ENCODE measurements around the gene NKX1-2.

NKX1-2 gene

DNA sequence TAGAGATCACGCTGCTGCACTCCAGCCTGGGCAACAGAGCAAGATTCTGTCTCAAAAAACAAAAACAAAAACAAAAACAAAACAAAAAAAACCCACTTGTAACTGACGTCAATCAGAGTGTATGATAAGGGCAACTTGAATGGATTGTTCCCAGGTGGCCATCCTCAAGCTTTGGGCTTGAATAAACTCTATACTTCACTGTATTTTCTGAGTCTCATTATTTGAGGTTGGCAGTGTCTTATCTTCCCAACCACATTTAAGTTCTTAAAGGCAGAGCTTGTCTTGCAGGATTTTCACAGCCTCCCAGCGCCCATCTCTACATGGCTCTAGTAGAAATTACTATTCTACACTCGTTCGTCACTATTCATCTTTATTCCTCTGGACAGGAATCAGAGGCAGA is 26.0 kb downstream of the NKX1-2 start:
- intact Hi-C loops (cut with DNase I), result no loop called here
- no peak for DNase-seq

DNA sequence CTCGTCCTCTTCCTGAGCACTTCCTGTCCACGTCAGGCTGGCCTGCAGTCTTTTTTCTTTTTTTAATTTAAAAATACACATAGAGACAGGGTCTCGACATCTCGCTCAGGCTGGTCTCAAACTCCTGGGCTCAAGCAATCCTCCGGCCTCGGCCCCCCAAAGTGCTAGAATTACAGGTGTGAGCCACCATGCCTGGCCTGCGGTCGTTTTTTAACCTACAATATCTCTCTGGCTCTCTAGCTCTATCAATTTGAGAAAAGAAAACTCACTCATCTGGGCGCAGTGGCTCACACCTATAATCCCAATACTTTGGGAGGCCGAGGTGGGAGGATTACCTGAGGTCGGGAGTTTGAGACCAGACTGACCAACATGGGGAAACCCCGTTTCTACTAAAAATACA is 27.1 kb downstream of the NKX1-2 start:
- DNase-seq, result no peak
- intact Hi-C loops (cut with DNase I), result no loop called here

DNA sequence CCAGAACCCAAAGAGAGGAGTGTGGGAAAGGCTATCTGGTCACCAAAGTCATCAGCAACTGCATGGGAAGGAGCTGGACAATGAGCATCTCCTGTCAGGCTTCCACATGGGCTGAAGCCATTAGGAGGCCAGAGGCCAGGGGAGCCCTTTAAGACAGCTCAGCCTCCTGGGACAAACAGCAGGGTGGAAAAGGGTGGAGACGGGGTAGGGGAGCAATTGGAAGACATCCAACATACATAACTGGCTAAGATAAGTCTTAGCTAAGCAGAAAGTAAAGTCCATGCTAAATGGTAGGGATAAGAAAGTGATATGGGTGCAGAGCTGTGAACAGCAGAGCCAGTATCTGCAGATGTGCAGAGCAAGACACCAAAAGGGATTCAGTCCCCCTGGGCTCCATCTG is 29.6 kb downstream of the NKX1-2 start:
- DNase-seq, result no peak
- intact Hi-C loops (cut with DNase I), result no loop called here

DNA sequence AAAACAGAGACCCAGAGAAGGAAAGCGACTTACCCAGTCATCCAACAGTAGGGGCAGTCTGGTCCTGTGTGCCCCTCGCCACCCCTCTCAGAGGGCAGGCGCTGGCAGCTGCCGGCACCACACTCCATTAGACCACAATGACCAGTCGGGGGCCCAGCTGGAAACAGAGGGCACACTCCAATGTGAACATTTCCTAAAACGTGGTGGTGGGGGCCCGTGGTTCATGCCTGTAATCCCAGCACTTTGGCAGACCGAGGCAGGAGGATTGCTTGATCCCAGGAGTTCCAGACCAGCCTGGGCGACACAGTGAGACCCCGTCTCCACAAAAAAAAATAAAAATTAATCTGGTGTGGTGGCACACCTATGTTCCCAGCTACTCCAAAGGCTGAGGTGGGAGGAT is 30.2 kb downstream of the NKX1-2 start:
- intact Hi-C loops (cut with DNase I), result no loop called here
- DNase-seq, result peak in 4 of 42 donors; percentile 13 to 26 (median 20)

DNA sequence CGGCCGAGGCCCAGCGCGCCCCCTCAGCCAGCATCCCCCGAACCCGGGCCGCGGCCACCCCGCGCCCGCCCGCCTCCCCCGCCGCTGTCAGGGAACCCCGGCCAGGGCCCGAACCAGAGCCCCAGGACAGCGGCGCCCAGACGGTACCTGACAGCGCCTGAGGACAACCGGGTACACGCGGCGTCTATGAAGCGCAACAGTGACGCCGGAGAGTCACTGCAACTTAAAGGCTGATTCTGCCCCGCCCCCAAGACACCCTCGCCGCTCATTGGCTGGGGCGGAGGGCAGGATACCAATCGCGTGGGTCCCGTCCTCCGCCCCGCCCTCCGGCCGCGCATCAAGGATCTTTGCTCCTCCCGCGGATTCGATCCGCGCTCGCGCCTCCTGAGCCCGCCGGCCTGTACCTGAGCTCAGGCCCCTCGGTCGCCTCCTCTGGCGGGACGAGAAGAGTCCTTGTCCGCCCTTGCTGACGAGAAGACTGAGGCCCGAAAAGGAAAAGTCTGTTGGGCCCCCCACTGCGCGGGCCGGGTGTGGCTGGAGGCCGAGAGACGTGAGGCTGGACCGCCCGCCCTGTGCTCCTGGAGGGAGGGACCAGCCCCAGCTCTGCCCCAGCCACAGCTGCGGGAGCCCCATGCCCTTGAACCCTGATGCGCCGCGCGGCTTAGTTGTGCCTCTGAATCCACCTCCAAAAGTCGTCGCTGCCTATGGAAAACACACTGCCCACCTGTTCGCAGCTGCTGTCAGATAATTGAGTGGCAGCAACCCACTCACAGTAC is 30.9 kb downstream of the NKX1-2 start, which contains the start of gene OAT:
TSS of gene OAT (minus strand) at position 198 of the 776 bp plus-strand sequence. CDS start 6,752 bp downstream, outside the sequence.
- intact Hi-C loops (cut with DNase I), result no loop called here
- DNase-seq, result peak; percentile 97 to 99 (median 98)

DNA sequence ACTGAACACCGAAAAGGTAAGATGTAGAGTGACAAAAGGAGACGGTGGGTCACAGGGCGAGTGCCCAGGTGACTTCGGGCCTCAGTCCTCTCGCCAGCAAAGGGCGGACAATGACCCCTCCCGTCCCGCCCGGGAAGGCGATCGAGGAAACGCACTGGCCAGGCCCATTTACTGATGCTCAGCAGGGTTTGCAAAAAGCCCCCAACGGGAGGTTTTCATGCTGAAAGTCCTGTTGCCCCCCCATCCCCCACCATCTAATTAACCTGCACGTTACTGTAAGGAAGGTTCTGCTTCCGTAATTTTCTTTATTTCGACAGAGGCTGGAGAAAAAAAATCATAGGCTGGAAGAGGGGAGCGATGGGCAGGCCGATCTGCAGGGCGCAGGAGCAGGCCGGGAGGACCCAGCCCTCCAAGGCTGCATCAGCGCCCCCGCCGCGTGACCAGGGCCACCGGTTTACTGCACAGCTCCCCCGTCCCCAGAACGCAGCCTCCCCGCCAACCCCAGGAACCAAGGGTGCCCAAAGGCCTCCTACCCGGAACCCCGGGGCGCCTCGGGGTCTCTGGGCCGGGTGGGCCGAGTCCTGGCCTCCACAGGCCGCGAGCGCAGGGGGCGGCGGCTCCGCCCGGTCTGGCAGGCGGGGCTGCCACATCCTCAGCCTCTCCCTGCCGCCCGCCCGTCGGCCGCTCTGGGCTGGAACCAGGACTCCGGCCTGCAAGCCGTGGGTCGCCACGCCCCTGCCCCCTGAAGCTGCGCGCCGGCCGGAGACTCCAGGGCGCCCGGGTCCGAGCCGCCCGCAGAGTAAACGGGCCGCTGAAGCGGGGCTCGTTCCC is 31.7 kb downstream of the NKX1-2 start:
- intact Hi-C loops (cut with DNase I), result no loop called here
- peak; percentile 37 to 84 (median 70) for DNase-seq

DNA sequence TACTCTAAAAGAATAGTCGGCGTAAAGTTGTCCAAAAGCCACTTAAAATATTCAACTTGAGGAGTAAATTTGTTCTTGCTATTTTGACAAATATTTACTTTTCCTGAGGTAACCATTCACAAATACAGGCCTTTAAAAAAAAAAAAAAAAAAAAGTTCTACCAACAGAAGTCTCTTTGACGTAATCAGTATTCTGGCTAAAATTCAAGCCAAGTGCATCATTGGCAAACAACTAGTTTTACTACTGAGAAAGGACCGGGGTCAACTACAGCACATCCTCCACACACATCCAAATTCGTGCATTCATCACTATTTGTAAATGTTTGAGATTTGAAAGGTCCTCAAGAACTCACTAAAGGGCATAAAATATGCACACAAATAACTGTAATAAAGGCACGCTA is 33.1 kb downstream of the NKX1-2 start:
- intact Hi-C loops (cut with DNase I), result no loop called here
- DNase-seq, result peak in 1 of 42 donors; percentile 1

DNA sequence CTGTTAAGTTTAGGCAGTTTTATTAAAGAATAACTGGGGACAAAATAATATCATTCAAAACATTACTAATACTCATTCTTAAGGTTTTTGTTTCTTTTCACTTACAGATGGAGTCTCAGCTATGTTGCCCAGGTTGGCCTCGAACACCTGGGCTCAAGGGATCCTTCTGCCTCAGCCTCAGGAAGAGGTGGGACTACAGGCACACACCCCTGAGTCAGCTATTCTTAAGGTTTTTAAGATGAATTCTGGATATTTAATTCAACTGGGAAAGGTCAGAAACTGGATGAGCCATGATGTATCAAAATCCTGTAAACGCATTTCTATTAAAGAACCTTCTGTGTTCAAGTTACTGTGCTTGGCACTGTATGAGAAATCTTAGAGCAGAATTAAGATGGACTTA is 34.6 kb downstream of the NKX1-2 start:
- DNase-seq, result peak in 2 of 42 donors; percentile 5 to 23
- intact Hi-C loops (cut with DNase I), result no loop called here

- DNase-seq, result peak in 1 of 42 donors; percentile 13
- intact Hi-C loops (cut with DNase I), result no loop called here
Observed at GRCh38 chr10:124414076-124414475, 35.8 kb downstream of the NKX1-2 start.

DNA sequence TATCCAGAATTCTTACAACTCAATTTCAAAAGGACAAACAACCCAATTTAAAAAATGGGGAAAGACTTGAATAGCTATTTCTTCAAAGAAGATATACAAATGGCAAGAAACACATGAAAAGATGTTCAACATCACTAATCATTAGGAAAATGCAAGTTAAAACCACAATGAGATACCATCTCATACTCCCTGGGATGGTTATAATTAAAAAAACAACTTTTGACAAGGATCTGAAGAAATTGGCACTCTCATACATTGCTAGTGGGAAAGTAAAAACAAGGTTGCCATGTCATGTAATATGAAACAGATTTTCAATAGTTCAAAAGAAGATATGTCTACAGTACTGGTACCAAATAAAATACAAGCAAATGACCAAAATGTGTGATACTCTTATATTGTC is 40.1 kb downstream of the NKX1-2 start:
- intact Hi-C loops (cut with DNase I), result no loop called here
- DNase-seq, result no peak

- DNase-seq, result peak in 1 of 42 donors; percentile 0
- intact Hi-C loops (cut with DNase I), result no loop called here
Observed at GRCh38 chr10:124408357-124408756, 41.5 kb downstream of the NKX1-2 start.

- intact Hi-C loops (cut with DNase I), result no loop called here
- DNase-seq, result no peak
Observed at GRCh38 chr10:124407456-124407855, 42.4 kb downstream of the NKX1-2 start.

DNA sequence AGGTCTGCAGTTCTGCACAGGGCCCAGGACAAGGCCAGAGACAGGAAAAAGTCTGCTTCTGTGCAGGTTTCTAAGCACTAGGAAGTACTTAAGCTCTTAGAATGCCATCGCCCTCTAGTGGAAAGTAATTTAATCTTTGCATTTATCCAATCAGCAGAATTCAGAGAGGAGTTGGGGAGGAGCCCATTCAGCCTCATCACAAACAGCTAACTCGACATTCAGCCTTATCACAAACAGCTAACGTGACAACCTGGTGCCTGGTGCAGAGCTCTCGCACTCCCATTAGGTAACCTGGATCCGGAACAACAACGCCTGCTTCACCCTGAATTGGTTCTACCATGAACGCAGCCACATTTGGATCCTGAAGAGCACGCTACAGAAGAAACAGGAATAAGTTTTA is 46.3 kb downstream of the NKX1-2 start:
- peak in 11 of 42 donors; percentile 20 to 53 (median 32) for DNase-seq
- intact Hi-C loops (cut with DNase I), result no loop called here

DNA sequence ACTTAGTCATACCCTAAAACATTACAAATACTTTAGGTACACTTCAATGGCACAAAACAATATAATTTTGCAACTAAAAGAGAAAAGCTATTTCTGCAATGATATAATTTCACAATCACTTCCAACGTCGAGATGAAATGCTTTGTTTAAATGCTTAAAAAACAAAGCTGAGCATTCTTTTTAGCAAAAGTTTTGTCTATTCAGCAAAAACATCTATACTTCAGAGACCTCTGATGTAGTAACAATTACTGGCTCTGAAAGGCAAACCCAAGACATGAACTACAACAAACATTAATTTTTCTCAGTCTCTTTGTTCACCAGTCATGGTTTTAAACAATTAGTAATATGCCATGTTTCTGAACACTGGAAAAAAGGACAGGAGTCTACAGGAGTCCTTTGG is 47.6 kb downstream of the NKX1-2 start:
- intact Hi-C loops (cut with DNase I), result no loop called here

GRCh38 chr10:124401633-124402032 is 48.2 kb downstream of the NKX1-2 start:
- intact Hi-C loops (cut with DNase I), result no loop called here
- DNase-seq, result peak in 4 of 42 donors; percentile 0 to 24 (median 3)

More for the DNA sequence above, 47.6 kb downstream of the NKX1-2 start:
- no peak for DNase-seq

Data from head of caudate nucleus (tissue), 42 donors.